ENCODE measurements around the gene CPM. TPM values are rescaled to one million over a fixed set of nuclear protein-coding genes. Genes with fewer than 3 reads are reported as not detected.

Gene CPM
- total and polyA plus RNA-seq, 10 of the 15 experiments (the other 5 are each of a cell fraction or from before 2014, with no cell fraction given), result 0.06 to 1.7 (median 0.41) TPM

GRCh38 chr12:68853396-68854077, 79.4 kb downstream of the CPM start:
- Histone ChIP-seq H3K4me3 (no peak overlapping the region), H4K20me1 (ENCODE audit: control insufficient read depth, insufficient read depth) (no peaks in the 10 kb centered on the region), H3K9me3 (replicated peaks; ENCODE audit: control insufficient read depth, insufficient read depth, low read length) (no peaks in the 10 kb centered on the region), H2AFZ (ENCODE audit: control insufficient read depth, low read depth, low read length) (no peak overlapping the region), H3K27ac (ENCODE audit: control insufficient read depth, insufficient read depth) (no peak overlapping the region), H3K9ac (ENCODE audit: control insufficient read depth, insufficient read depth, low read length) (no peak overlapping the region), H3K4me1 (ENCODE audit: control insufficient read depth, insufficient read depth, low read length) (no peaks in the 10 kb centered on the region), H3K4me2 (ENCODE audit: control insufficient read depth, insufficient read depth) (no peak overlapping the region), H3K79me2 (ENCODE audit: control insufficient read depth, insufficient read depth, low read length) (no peaks in the 10 kb centered on the region), H3K36me3 (ENCODE audit: control insufficient read depth in 2 of 2, insufficient read depth in 2 of 2, low read length in 1 of 2) (no peaks in the 10 kb centered on the region), H3K27me3 (replicated peaks in 1 of 2; ENCODE audit: control insufficient read depth in 2 of 2, insufficient read depth in 2 of 2, low read length in 1 of 2) (no peaks in the 10 kb centered on the region)
- RAD21 ChIA-PET (ENCODE audit: unreplicated experiment), result no interaction called here
- POLR2A ChIA-PET, result interaction anchor here (0.8 kb wide), 1 partner anchor 13 kb away, joined by 3 read pairs; no protein-coding TSS in a partner anchor
- CTCF ChIA-PET, result interaction anchor here (1.6 to 2.5 kb wide), 3 partner anchors 9 to 216 kb away, joined by 4 to 8 read pairs (median 7); no protein-coding TSS in a partner anchor
- BruUV-seq (replicated peaks), result no TSS peak
- no peak for ATAC-seq
- in situ Hi-C loops (cut with MboI) (no loop called here), intact Hi-C loops (cut with micrococcal nuclease; ENCODE audit: unreplicated experiment) (no loop called here)
- DNase-seq (ENCODE audit: low read depth, low spot score), result no peak
- WGBS (ENCODE audit: insufficient coverage, insufficient replicate concordance, low lambda C conversion rate, missing lambda C conversion rate), result 76% methylated on average over 3 of the region's 3 CpGs
- SMC1A ChIA-PET (ENCODE audit: uncharacterized antibody, unreplicated experiment), result interaction anchor here (0.8 to 1.5 kb wide), 2 partner anchors 46 to 368 kb away, joined by 3 read pairs; no protein-coding TSS in a partner anchor
- FAIRE-seq, result no peak
- no peak for TF ChIP-seq BCLAF1 (IDR thresholded peaks at IDR 0.05)
- no peak for TF ChIP-seq MAX (IDR thresholded peaks at IDR 0.05; ENCODE audit: low read depth, low read length)
- TF ChIP-seq RB1 (IDR thresholded peaks at IDR 0.05; ENCODE audit: borderline replicate concordance), result no peak
- no peak for TF ChIP-seq SUPT20H (IDR thresholded peaks at IDR 0.05; ENCODE audit: borderline replicate concordance, control insufficient read depth, low read depth, low read length)
- no peak for TF ChIP-seq TCF7 (IDR thresholded peaks at IDR 0.05; ENCODE audit: borderline replicate concordance)
- no peak for TF ChIP-seq CBX5 (IDR thresholded peaks at IDR 0.05; ENCODE audit: low read depth)
- no peak for TF ChIP-seq ZNF687 (IDR thresholded peaks at IDR 0.05)
- no peak for TF ChIP-seq IRF5 (IDR thresholded peaks at IDR 0.05; ENCODE audit: borderline replicate concordance)
- no peak for TF ChIP-seq CBFB (IDR thresholded peaks at IDR 0.05; ENCODE audit: low read depth)
- TF ChIP-seq SIN3A (IDR thresholded peaks at IDR 0.05; ENCODE audit: low read depth, low read length), result no peak
- no peak for TF ChIP-seq RFX5 (IDR thresholded peaks at IDR 0.05; ENCODE audit: low read depth, low read length)
- no peak for TF ChIP-seq MEF2B (IDR thresholded peaks at IDR 0.05; ENCODE audit: partially characterized antibody, poor library complexity, severe bottlenecking)

Measured in GM12878 (cell line).